HG03469 (cell line): ENCODE measurements around the gene CFAP61.

Experiments
- ATAC-seq: cut with Tn5 transposase; IDR thresholded peaks from one replicate; pipeline ENCODE4 v1.9.1; 2021; ENCODE audit warnings: mild to moderate bottlenecking, moderate library complexity, moderate number of reproducible peaks; ENCODE audit not compliant: unreplicated experiment

CFAP61 gene

DNA sequence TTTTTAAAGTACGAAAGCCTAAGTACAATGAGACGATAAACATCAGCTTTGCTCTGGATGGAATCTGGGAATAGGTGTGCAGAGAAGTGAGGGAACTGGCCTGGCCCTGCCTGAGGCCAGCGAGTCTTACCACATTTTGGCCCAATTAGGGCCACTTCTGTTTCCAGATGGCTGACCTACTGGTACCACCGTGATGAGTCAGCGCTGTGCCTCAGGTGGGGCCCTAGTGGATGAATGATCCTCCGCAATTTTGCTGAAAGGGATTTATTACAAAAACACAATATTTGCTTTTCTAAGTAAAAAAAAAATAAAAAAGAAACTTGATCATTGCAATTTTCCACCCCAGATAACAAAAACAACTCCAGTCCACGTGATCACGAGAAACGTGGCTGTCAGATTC is 338.1 kb downstream of the CFAP61 start:
- no peak for ATAC-seq

- ATAC-seq, result no peak
These were observed 338.8 kb downstream of the CFAP61 start for GRCh38 chr20:20391115-20391514.

DNA sequence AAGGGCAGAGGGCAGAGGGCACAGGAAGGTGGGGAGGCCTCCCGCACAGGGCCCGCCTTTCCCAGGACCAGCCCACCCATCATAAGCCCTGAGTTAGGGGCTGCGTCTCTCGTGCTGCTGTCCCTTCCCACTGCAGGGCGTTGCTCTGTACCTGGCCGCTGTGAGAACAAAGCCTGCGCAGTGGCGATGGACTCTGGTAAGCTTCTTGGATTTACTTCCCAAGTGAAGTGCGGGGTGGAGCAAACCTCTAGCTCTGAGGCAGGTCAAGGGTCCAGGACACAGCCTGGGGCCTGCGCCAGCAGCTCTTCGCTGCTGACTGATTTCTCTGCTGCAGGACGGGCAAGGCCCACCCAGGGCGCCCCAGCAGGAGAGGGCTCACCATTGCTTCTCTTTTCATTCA is 339.4 kb downstream of the CFAP61 start:
- no peak for ATAC-seq

- ATAC-seq, result no peak
These were observed 341.1 kb downstream of the CFAP61 start for GRCh38 chr20:20393207-20394120.

DNA sequence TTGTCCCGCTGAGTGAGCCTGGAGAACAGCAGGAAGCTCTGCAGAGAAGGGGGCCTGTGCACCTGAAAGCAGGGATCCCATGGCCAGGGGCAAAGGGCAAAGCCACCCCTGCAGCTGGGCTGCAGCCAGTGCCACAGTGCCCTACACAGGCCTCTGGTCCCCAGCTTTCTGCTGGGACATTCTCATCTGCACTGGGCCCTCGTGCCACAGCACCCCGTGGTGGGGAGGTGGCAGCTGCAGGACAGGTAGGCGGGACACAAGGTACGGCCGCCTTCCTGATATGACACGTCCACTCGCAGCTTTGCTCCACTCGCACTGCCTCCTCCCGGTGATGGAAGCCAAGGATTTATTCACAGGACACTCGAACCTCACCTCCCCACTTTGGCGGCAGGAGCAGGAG is 342.8 kb downstream of the CFAP61 start:
- no peak for ATAC-seq

- ATAC-seq, result no peak
These were observed 343.7 kb downstream of the CFAP61 start for GRCh38 chr20:20395903-20396568.

- ATAC-seq, result no peak
These were observed 344.5 kb downstream of the CFAP61 start for GRCh38 chr20:20396794-20397193.

DNA sequence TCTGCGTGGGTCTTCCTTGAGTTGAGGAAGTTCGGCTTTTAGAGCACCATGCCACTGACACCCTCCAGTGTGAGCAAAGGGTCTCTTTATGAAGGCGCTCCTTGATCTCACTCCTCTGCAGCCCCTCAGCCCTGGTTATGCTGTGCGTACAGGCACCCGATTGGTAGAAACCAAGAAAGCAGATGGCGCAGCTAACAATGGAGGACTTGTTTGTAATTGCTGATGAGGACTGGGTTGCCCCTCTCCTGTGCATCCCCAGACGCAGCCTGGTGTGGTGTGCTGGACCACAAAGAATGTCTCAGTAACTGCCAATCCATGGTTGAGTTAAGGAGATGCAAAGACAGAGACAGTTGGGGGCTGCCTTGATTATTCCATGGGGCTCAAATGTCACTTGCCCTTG is 345.8 kb downstream of the CFAP61 start:
- ATAC-seq, result no peak

- ATAC-seq, result no peak
These were observed 347.5 kb downstream of the CFAP61 start for GRCh38 chr20:20399531-20400500.

GRCh38 chr20:20401991-20402390 is 349.7 kb downstream of the CFAP61 start:
- no peak for ATAC-seq

DNA sequence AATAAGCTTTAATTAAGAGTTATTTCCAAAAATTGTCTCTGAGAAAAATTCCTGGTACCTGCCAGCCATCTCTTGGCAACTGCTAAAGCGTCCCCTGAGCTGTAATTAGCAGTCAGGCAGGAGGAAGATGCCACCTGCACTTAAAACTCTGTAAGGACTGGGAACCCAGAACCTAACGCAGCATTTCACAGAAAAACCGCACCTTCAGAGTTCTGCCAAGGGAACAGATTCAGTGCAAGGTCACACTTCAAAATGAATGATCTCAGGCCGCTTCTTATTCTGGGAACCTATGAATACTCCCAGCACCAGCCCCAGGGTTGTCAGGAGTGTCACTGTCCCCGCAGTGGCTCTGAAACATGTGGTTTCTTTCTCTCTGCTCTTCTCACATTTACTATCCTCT is 352.3 kb downstream of the CFAP61 start:
- no peak for ATAC-seq

DNA sequence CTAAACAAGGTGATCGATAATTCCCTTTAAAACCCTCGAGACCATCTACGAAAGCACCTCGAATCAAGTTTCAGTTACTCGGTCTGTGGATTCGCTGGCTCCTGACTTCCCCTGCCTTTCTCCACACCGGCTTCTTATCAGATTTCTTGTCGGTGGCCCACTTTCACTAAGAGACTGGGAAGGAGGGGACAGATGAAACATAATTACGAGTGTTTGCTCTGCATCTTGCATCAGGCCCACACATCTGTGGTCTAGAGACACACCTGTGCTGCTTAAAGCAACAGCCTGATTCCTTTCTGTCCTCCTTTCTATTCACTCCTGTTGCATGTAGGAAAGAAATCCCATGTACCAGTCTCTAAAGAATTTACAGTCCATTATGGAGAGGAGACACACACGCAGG is 353.3 kb downstream of the CFAP61 start:
- ATAC-seq, result no peak

- no peak for ATAC-seq
These were observed 354.0 kb downstream of the CFAP61 start for GRCh38 chr20:20406306-20406705.

DNA sequence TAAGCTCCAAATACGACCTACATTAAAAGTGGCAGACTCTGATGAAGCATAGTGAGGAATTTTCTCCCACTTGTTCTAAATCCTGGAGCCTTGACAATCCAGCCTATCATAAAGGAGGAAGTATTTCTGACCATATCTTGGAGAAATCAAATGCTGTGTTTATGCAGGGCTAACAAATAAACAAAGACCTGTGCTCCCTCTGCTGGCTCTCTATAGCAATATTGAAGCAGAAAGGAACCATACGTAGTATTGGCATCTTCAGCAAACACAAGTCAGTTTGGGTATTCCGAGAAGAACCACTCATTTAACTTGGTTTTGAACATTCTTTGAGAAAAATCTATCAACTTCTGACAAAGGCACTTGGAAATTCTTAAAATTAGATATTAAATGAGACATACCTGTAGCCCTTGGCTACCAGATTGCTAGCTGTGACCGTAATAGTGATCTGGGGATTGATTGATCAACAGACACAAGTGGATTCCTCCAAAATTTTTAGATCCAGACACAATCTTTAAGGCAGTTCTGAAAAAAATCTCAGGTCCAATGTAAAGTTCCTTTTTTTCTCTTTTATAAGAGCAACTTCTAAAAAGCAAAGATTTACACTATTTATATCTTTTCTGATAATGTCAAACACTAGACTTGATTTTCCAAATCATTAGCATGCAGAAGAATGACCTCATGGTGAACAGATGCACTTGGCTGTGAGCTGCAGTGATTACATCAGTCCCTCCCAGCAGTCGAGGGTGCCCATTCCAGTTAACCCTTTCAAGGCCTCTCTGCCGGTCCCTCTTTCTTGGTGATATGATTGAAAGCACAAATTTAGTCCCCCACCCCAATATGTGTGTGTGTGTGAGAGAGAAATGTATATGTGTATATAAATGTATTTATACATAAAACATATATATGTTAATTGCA is 355.8 kb downstream of the CFAP61 start:
- ATAC-seq, result no peak

- ATAC-seq, result no peak
These were observed 357.0 kb downstream of the CFAP61 start for GRCh38 chr20:20409331-20409730.
